Epithelial cell of alveolus of lung (primary cell): ENCODE results near the gene CXCR4. TPM values are rescaled to one million over a fixed set of nuclear protein-coding genes. Genes with fewer than 3 reads are reported as not detected.

Experiments used
- total RNA-seq: library from RNA; depleted of rRNA; stranded (reverse); fragments of >200 nt; gene quantifications from 2 replicates; pipeline ENCODE4 v1.2.1, GENCODE V29; 2015

The CXCR4 gene
- total RNA-seq = 2.3 and 2.6 TPM in 2 replicates

DNA sequence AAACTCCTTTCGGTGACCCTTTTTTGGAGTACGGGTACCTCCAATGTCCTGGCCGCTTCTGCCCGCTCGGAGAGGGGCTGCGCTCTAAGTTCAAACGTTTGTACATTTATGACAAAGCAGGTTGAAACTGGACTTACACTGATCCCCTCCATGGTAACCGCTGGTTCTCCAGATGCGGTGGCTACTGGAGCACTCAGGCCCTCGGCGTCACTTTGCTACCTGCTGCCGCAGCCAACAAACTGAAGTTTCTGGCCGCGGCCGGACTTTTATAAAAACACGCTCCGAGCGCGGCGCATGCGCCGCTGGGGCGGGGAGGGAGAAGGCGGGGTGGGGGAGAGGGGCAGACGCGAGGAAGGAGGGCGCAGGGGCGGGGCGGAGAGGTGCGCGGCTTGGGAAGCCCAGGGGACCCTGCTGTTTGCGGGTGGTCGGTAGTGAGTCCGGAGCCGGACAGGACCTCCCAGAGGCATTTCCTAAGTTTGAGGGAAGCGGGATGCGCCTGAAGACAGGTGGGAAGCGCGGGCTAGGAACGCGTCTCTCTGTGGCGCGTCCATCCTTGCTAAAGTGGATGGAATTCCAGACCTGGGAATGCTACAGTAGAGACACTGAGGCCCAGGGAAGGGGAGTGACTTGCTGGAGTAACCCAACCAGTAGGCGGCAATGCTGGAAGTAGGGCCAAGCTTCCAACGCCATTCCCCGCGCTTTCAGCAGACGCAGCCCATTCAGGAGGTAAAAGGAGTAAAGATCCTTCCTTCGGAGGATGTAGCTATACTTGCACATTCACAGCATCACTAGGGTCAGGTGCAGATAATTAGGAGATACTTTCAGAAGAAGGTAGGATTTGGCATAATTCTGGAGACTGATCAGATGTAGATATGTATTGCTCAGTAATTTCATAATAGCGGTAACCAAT lies at the start of gene CXCR4:
TSS of gene CXCR4 (minus strand) at position 241 of the 910 bp plus-strand sequence. CDS start at position 152, 89 bp downstream.

Other genes with a start within 250 kb of the CXCR4 start
- 16.4 and 31.8 TPM in 2 replicates for gene MCM6, start 241.7 kb downstream of the CXCR4 start, total RNA-seq
- gene DARS1, start 132.5 kb downstream of the CXCR4 start, total RNA-seq = 83.9 and 85.4 TPM in 2 replicates